Natural killer cell (primary cell): ENCODE measurements around the gene IQCK. TPM values are rescaled to one million over a fixed set of nuclear protein-coding genes. Genes with fewer than 3 reads are reported as not detected.

Experiments
- ATAC-seq, 3 donors: fragments of 150-1000 bp in 2 of 3; fragments of 200-7000 bp in 1 of 3; cut with Tn5 transposase; 1 replicate in 1 of 3; 2 replicates in 2 of 3; pipeline ENCODE4 v1.10.0; 2021; ENCODE audit warnings: mild to moderate bottlenecking in 2 of 3, moderate library complexity in 2 of 3
- DNase-seq, 2 donors: peaks; one replicate each; pipeline versions ENCODE4 v3.0.0 to v3.0.0-alpha.2; 2013 to 2021; ENCODE audit warnings: mixed read lengths in 1 of 2
- H3K27ac ChIP-seq: one replicate; pipeline ENCODE4 v1.5.1; 2013; ENCODE audit warnings: mild to moderate bottlenecking, low read length
- H3K27me3 ChIP-seq: one replicate; pipeline ENCODE4 v1.6.1; 2013; ENCODE audit warnings: low read length; ENCODE audit not compliant: control insufficient read depth, insufficient read depth
- H3K36me3 ChIP-seq: one replicate; pipeline ENCODE4 v1.6.1; 2013; ENCODE audit warnings: low read length; ENCODE audit not compliant: control insufficient read depth, insufficient read depth
- H3K4me1 ChIP-seq: one replicate; pipeline ENCODE4 v1.6.1; 2013; ENCODE audit warnings: low read length; ENCODE audit not compliant: control insufficient read depth, insufficient read depth
- H3K4me3 ChIP-seq: one replicate; pipeline ENCODE4 v1.5.1; 2013; ENCODE audit warnings: low read length
- H3K9me3 ChIP-seq: one replicate; pipeline ENCODE4 v1.6.1; 2013; ENCODE audit warnings: low read length; ENCODE audit not compliant: control insufficient read depth, insufficient read depth
- H3K27ac Mint-ChIP-seq, 2 donors: one replicate each; pipeline ENCODE4 v1.8.0; 2022; ENCODE audit warnings: mild to moderate bottlenecking in 2 of 2, mixed read lengths in 2 of 2, moderate library complexity in 1 of 2
- H3K27me3 Mint-ChIP-seq, 2 donors: one replicate each; pipeline ENCODE4 v1.8.0; 2022; ENCODE audit warnings: low read depth in 2 of 2, mixed read lengths in 2 of 2
- H3K36me3 Mint-ChIP-seq: one replicate; pipeline ENCODE4 v1.8.0; 2022; ENCODE audit warnings: mixed read lengths
- H3K4me1 Mint-ChIP-seq, 2 donors: one replicate each; pipeline ENCODE4 v1.8.0; 2022; ENCODE audit warnings: mixed read lengths in 2 of 2
- H3K4me3 Mint-ChIP-seq: one replicate; pipeline ENCODE4 v1.8.0; 2022; ENCODE audit warnings: mild to moderate bottlenecking, moderate library complexity, mixed read lengths
- H3K9me3 Mint-ChIP-seq, 2 donors: one replicate each; pipeline ENCODE4 v1.8.0; 2022; ENCODE audit warnings: mixed read lengths in 2 of 2
- CTCF ChIP-seq: fragments of 200-600 bp; IDR thresholded peaks from one replicate; pipeline ENCODE4 v1.8.0; 2022; ENCODE audit warnings: antibody characterized with exemption
- WGBS: methylation state at CpG from one replicate; pipeline ENCODE4 v1.1.7; 2013; ENCODE audit warnings: missing lambda C conversion rate; ENCODE audit not compliant: insufficient coverage; 5-methylcytosine and 5-hydroxymethylcytosine counted together
- intact Hi-C: fragments of 100-400 bp; cut with micrococcal nuclease; formaldehyde crosslinking; loops from one replicate; pipeline ENCODE4 v1.14.2; 2022
- total RNA-seq, 4 donors: library from RNA; stranded (reverse); fragments of 120-200 nt in 1 of 4; gene quantifications; one replicate each; pipeline versions ENCODE4 v1.2.3 to v1.2.4, GENCODE V29; 2013 to 2022

Gene IQCK
- total RNA-seq, 3 donors from 2014 or later (not counting 1 experiment from before 2014, with no cell fraction given): 0.38 to 1.8 (median 0.68) TPM

DNA sequence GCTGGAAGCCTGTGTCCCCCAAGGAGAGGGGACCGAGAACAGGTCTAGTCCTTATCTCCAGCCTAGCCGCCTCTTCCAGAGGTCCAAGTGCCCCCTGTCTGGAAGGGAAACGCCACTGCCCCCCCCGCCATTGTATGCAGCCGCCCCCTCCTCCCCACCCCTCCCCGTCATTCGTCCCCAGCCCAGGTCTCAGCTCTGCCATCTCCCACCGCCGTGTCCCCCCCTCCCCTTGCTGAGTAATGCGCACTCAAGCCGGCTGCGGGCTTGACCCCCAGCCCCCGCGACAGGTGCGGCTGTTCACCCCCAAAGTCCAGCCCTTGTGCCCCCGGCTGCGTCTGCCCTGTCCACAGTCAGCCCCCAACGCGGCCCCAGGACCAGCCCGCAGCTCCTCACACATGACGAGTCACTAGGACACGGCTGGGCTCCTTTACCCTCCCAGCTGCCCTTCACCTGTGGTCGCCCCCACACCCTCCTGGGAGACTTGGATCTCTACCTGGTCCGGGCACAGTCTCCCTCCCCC lies 166.0 kb downstream of the IQCK start:
- Histone ChIP-seq H3K27me3 (peaks cover 22% of the 10 kb centered on the region), H3K36me3 (no peaks in the 10 kb centered on the region), H3K9me3 (no peaks in the 10 kb centered on the region), H3K4me3 (no peak overlapping the region), H3K4me1 (peaks cover 27% of the 10 kb centered on the region), H3K27ac (no peak overlapping the region)
- ATAC-seq (no peak), DNase-seq (peak in 1 of 2 donors; percentile 21)
- Mint-ChIP-seq H3K4me3 (peak overlapping the region; percentile 47), H3K27ac (no peak overlapping the region), H3K27me3 (peaks cover 37 to 42% of the 10 kb centered on the region in 2 donors), H3K36me3 (no peaks in the 10 kb centered on the region), H3K4me1 (peaks cover 15 to 23% of the 10 kb centered on the region in 2 donors), H3K9me3 (no peaks in the 10 kb centered on the region)
- intact Hi-C loops: no loop called here
- no peak for TF ChIP-seq CTCF
- WGBS: 3% methylated on average over 21 of the region's 24 CpGs

DNA sequence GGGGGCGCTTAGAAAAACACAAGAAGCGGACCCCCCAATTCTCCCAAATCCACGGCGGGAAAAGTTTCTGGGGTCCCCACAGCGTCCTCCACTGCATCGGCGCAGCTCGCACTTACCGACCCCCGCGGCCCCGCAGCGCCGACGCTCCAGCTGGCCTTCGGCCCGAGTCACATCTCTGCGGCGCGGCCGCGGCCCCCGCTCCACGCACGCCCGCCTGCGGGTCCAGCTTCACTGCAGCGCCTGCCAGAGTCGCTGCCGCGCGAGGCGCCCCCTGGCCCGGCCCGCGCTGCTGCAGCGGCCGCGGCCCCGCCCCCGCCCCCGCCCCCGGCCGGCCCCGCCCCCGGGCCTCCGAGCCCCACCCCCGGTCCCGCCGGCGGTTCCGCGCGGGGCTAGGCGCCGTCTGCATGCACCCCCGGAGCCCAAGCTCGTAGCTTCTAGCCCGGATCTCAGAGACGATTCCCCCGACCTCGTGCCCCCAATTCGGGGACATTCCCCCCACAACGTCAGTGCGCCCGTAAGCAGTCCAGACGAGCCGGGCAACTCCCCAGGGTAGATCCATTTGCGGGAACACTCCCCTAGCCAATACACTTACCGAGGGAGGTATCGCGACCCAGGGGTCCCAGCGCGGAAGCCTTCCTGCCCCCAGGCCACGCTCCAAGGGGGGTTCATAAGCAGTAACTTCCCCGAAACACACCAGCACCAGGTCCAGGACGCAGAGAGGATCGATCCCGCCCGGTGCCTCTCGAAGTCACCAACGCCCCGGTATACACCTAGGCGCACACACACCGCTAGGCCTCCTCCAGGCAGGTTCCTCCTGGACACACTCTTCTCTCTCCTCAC lies 166.8 kb downstream of the IQCK start, which contains the start of gene GPRC5B:
GPRC5B (minus strand) TSS at position 238 of the 840 bp plus-strand sequence. CDS start 12,003 bp downstream, outside the sequence.
- H3K36me3 ChIP-seq: no peaks in the 10 kb centered on the region
- peak in 2 of 3 donors; percentile 65 to 76 for ATAC-seq
- H3K4me1 ChIP-seq: peaks cover 27% of the 10 kb centered on the region
- no peaks in the 10 kb centered on the region for H3K9me3 ChIP-seq
- H3K27ac ChIP-seq: no peak within 1 kb of the TSS
- under 1% methylated on average over 85 of the region's 85 CpGs for WGBS
- H3K27me3 ChIP-seq: peaks cover 22% of the 10 kb centered on the region
- peak within 1 kb of the TSS; percentile 23 for H3K4me3 ChIP-seq
- DNase-seq: peak in 1 of 2 donors; percentile 76
- intact Hi-C loops: loop anchor here (5.0 kb wide), 1 partner anchor 798 kb away; no protein-coding TSS in a partner anchor
- Mint-ChIP-seq H3K4me1 (peaks cover 15 to 23% of the 10 kb centered on the region in 2 donors), H3K27ac (no peak within 1 kb of the TSS), H3K4me3 (peak within 1 kb of the TSS; percentile 79), H3K9me3 (no peaks in the 10 kb centered on the region), H3K36me3 (no peaks in the 10 kb centered on the region), H3K27me3 (peaks cover 37 to 38% of the 10 kb centered on the region in 2 donors)
- no peak for TF ChIP-seq CTCF

DNA sequence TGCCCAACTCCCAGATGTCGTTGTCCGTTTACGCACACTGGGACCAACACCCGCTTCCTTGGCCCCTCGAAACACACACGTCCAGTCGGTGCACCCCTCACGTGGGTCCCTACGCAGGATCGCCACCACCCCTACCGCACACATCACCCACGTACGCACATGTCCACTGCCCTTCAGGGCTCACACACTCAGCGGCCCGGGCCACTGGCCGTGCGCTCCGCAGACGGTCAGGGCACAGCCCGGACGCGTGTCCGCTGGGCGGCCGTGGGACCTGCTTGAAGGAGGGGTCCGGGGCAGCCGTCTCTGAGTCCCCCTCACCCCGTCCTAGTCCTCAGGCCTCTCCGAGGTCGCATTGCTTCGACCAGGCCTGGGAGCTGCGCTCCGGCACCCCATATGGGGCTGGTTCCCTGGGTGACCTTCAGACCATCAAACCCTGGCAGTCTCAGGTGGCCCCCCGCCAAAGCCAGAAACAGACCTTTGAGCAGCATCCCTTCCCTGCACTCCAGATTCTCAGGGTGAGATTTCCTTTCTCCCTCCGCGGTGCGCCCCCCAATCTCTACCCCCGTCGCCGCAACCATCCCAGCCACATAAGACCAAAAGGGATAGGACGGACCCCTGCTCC lies 167.5 kb downstream of the IQCK start:
- no peaks in the 10 kb centered on the region for H3K36me3 Mint-ChIP-seq
- no peak for TF ChIP-seq CTCF
- Histone ChIP-seq H3K4me3 (peak overlapping the region; percentile 23), H3K27me3 (peaks cover 22% of the 10 kb centered on the region), H3K4me1 (peaks cover 27% of the 10 kb centered on the region), H3K27ac (no peak overlapping the region), H3K36me3 (no peaks in the 10 kb centered on the region), H3K9me3 (no peaks in the 10 kb centered on the region)
- ATAC-seq (no peak), DNase-seq (no peak)
- H3K9me3 Mint-ChIP-seq: no peaks in the 10 kb centered on the region
- H3K27me3 Mint-ChIP-seq: peaks cover 37 to 38% of the 10 kb centered on the region in 2 donors
- H3K27ac Mint-ChIP-seq: no peak overlapping the region
- intact Hi-C loops: loop anchor here (1.0 to 5.0 kb wide), 3 partner anchors 284 to 798 kb away; no protein-coding TSS in a partner anchor
- H3K4me1 Mint-ChIP-seq: peaks cover 15 to 23% of the 10 kb centered on the region in 2 donors
- peak overlapping the region; percentile 79 for H3K4me3 Mint-ChIP-seq
- 13% methylated on average over 41 of the region's 41 CpGs for WGBS
